Measurements from ENCODE around the gene BEAN1.

The BEAN1 gene

DNA sequence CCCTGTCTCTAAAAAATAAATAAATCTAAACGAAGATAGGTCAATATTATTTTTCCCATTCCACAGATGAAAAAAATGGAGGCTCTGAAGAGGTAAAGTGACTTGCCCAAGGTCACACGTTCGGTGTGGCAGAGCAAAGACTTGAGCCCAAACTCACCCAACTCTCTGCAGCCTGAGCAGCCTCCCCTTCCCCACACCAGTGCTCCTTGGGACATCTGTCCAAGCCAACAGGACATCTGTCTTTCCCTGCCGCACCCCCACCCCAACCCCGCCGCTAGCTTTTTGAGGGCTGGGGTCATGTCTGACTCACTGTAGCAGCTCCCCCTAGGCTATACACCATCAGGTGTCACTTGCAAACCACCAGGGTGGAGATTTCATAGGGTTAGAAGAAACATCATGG lies 5.2 kb upstream of the BEAN1 start:
- DNase-seq: no peak

DNA sequence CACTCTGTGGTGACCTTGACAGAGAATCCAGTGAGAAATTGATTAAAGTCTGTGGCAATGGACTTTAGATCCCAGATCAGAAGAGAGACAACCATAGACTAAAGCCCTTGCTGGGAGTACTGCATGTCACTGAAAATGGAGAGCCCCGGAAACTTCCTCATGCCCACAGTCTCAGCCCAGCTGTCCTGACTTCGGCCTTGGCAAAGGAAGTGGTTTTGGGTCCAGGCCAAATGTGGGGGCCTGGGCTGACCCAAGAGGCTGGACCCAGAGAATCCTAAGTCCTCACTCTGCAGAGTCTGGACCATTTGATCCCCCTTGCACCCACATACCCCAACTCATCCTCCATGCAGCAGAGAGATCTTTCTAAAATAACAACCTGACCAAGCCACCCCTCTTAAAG lies 4.7 kb upstream of the BEAN1 start:
- no peak for DNase-seq

DNA sequence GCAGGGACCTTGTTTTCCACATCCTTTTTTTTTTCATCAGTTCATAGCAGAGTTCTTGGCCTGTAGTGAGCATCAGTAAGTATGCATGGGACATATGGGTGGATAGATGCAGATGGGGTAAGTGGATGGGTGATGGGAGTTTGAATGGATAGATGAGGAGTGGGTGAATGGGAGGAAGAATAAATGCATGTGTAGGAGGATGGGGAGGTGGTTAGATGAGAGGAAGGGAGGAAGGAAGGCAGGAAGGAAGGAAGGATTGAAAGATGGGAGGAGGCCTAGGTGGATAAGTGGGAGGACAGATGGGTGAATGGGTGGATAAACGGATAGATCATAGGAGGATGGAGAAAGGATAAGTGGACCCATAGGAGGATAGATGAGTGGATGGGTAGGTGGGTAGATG lies 3.9 kb upstream of the BEAN1 start:
- DNase-seq: no peak

DNA sequence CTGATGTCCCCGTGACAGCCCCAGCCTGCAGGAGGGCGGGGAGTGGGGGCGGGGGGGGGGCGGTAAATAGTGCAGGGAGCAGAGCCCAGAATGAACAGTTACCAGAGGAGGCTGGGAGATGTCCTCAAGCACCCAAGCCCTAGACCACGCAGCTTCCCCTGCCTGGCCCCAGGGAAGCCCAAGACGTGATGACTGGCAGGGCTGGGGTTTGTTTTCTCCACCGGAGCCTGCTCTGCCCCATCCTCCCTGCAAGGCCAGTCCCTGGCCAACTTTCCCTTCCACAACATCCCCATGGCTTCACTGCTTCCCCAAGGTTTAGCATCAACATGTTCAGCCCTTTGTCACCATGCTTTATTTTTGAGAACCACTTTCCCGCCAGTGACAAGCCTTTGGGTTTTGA lies 1.4 kb upstream of the BEAN1 start:
- DNase-seq: no peak

DNA sequence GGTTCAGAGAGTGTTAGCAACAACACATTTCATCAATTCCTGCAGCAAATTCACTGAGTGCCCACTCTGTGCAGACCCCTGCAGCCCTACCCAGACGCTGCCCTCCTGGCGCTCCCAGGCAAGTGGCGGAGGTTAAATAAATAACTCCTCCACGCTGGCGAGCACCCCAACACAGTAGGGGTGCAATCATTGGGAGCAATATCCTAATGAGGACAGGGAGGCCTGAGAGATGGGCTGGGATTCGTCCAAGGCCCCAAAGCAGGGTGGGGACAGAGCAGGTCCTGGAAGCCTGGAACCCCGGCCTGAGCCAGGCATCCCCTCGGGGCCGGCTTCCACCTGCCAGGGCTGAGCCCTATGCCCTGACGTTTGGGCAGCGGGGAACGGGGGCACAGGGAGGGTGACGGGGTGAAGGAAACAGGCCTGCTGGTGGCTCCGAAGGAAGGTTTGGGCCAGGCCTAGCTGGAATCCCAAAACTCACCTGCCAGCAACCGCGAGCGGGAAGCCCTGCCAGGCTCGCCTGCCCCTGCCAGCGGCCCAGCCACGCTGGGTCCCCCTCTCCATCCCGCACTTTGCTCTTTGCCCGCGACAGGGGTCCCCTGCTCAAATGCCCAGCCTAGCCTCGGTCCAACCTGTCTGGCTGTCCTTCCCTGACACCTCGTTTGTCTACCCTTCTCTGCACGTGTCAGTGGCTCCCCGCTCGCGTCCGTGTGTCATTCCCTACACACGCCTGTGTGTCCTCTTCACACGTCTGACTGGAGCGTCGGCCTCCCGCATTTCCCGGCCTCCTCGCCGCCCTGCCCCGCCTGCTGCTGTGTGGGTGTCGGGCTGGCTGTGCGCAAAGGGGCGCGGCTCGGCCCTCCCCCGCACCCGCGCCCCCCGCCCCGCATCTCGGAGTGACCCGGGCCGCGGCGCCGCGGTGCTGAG lies 721 bp upstream of the BEAN1 start:
- no peak for DNase-seq

DNA sequence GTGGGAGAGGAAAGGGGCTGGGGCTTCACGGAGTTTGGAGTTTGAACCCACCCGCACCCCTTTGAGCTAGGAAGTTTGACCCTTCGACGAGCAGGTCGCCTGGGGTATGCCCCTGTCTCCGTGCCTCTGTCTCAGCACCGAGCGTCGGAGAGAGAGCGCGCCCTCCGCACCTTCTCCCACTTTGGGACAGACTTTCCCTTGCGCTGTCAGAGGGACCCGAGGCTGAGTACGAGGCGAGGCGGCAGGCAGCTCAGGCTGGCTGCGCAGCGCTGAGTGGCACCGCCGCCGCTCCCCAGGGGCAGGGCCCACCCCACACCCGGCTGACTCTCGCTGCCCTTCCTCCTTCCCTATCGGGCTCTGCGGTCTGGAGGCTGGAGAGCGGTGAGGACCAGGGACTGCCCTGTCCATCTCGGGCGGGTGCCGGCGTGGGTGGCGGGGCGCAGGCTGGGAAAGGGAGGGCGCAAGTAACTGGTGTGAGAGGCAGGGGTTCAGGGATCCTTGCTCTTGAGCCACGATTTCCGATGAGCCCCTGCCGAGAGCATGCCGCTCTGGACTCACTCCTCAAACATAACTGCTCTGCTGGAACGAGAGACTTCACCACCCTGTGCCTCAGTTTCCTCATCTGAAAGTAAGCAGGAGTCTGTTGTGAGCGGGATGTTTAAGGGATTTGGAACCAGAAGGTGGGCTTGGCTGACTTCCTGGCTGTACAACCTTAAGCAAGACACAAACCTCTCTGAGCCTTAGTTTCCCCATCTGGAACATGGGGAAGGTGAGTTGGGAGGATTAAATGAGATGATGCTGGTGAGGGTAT lies 981 bp downstream of the BEAN1 start:
- peak; percentile 32 for DNase-seq

DNA sequence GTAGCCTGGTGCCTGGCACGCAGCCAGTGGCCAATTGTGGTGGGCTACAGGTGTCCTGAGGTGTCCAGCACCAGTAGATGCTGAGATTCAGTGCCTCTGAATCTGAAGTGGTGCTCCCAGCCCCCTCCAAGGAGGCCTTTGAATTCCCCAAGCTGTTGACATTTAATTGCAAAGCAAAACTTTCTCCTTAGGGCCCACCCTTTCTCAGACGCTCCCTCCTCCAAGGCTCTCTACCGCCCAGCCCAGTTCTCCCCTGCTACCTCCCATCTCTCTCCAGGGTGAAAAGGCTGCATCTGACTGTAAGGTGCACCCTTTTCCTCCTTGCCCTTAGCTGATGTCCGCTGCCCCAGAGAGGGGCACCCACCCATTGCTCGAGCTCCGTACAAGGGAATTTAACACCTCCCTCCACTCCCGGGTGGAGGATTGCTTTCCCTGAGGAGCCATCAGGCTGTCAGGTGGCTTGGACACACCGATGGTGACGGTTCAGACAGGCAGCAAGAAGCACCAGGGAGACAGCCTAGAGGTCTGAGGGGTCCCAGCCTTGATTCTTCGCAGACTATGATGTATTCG lies 1.7 kb downstream of the BEAN1 start:
- DNase-seq: no peak

DNA sequence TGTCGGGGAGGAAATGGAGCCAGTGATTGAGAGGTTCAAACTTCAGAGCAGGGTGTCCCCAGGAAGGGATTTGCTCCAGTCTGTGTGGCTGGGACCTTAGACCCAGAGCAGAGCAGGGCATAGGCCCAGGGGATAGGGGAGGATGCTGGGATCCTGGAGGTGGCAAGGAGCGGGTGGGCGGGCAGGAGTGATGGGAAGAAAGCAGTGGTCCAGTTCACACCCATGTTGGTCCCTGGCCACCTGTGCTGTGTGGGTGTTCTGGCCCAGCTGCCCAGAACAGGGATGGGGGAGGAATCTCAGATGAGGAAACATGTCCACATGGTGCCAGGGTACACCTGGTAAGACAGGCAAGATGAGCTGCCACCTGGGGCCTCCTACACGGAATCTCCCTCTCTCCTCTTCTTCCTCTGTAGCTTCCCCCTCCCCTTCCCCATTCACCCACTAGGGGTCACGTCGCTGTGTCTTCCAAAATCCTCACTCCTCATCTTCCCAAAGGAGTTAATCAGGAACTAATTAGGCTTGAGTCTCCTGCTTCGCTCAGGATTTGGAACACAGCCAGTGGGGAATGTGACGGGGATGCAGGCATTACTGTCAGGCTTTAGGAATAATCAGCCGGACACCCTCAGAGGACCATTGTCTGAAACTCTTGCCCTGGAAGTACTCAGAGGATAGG lies 2.3 kb downstream of the BEAN1 start:
- DNase-seq: no peak

DNA sequence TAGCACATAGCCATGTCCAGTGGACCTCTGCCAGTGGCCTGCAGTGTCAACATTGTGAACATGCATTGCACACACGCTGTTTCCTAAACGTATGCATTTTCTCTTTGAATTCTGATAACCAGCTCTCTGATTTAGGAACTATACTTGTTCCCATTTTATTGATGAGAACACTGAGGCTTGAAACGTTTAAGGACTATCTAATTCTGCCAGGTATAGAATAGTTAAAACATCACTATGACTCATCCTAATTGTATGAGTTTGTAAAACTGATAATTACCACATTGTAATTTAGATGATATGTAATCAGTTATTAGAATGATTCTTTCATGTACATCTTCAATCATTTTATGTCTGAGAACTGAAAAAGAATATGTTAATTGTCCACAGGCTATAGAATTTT lies 3.1 kb downstream of the BEAN1 start:
- no peak for DNase-seq

DNA sequence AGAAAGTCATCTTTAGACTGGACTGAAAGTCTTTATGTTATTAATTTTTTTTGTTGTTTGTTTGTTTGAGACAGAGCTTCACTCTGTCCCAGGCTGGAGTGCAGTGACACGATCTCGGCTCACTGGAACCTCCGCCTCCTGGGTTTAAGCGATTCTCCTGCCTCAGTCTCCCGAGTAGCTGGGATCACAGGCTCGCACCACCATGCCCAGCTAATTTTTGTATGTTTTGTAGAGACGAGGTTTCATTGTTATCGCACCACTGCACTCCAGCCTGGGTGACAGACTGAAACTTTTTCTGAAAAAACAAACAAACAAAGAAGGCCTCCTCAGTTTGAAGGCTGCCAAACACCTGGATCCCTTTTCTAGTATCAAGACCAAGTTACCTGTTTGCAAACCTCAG lies 4.7 kb downstream of the BEAN1 start:
- no peak for DNase-seq

DNA sequence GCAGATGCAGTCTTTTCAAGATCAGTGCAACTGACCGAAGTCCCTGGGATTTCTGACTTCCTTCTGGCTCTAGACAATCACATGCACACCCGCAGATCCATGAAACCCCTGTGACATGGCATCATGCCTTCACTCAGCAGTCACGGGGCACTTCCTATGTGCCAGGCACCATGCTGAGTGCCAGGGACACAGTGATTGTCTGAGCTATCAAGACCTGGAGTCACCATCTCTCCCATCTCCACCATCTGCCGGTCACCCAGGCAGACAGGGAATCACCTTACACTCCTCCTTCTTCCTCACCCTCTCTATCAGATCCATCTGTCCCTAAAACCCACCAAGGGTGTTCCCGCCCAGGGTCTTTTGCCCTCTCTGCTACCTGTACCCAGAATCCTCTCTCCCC lies 5.3 kb downstream of the BEAN1 start:
- no peak for DNase-seq

DNA sequence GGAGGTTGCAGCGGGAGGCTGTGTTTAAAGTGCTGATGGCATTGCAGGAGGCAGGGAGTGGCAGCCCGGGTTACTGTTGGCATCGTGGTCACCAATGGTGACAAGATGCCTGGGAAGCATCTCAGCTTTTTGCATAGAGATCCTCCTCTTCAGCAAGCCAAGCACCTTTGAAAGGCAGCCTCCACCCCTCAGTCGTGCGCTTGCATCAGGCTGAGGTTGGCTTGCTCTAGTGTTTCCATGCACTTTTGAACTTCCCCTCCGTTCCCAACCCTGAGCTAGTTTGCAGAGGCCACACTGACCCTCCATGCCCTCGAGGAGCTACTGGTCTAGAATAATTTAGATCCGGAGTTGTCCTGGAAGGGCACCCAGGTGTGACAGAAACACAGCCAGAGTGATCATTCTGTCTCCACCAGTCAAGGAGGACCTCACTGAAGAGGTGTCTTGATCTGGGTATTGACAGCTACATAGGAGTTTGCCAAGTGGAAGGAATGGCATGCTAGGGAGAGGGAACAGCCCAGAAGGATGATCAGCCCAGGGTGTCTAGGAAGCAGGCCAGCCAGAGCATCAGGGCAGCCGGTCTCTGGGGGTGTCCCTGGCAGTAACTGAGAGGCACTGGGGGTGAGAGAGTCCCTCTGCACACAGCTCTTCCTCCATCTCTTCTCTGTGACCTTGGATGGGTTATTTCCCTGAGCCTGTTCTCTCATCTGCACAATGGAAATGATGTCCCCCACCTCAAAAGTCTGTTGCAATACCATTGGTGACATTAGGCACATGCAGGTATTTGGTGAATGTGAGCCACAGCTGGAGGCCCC lies 7.7 kb downstream of the BEAN1 start:
- no peak for DNase-seq

DNA sequence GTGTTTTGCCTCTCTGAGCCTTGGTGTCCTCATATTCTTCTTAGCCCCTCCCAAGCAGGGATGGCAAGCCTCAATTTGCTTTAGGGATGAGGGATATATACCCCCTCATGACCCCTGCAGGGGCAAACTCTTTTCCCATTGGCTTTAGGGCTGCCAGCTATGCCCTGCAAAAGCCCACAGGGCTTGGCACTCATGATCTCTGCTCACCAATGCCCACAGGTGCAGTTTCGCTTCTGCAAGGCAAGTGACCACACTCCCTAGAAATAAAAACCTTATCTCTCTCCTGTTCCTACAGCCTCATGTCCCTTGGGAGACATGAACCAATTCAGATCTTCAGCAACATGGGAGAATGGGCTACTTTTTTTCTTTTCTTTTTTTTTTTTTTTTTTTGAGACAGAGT lies 8.8 kb downstream of the BEAN1 start:
- no peak for DNase-seq

DNA sequence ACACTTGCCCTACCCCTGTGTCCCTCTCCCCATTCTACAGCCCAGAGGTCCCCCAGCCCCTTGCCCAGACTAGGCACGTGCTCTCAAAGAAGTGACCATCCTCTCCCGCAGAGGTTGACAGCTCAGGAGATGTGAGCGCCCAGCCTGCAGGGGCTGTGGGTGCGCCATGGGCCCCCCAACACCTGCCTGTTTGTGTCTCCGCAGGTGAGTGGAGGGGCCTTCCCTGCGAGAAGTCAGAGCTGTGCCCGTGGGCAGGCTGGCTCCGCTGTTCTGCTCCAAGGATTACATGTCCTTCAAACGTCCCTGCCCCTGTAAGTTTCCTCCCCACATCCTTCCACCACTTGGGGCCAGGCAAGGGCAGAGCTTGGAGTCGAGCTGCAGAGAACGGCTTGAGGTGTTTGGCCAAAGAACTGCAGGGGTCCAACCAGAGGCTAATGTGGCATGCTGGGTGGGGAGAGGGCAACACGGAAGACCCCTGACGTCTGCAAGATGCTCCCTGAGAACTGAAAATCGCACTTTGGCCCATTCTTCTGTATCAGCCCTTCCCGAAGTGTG lies 10.4 kb downstream of the BEAN1 start:
- DNase-seq: no peak

DNA sequence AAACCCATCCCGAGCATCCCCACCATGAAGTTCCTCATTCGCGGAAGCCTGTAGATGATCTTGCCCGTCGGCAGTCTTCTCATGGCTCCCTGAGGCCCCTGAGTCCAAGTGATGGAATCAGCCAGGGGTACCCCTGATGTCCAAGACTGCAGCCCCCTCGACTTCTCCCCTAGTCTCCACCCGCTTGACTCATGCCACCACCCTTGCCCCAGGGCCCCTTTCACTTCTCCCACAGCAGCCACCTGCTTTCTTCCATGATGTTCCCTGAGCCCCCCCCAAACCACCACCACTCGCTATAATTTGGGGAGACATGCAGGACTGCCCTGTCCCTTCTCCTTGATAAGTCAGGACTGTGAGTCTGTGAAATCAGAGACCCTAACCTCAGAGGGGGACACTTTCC lies 11.4 kb downstream of the BEAN1 start:
- no peak for DNase-seq

DNA sequence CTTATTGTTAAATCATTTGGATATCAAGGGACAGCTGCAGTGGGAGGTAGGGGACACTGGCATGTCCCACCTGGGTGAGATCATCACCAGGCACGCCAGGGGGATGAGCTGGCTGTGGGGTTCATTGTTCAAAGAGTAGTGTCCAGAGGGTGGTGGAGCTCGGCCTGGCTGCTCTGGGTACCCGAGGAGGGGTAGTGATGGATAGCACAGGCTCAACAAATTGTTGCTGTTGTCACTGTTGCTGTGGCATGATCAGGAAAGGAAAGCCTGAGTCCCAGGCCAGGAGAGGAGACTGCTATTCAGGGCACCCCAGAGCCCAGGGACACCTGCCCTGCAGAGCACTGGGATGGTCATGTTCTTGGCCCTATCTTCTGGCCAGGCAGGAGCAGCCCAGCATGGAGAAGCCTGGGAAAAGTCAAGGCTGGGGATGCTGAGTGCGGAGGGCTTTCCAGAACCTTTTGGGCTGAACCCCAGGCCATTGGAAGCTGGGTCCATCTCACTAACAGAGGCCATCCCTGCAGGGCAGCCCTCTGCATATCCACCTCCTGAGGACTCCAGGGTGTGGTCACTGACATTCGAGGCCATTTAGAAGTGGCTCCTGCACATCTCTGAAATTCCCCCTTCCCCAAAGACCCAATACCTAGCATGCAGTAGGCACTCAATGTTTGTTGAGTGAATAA lies 12.1 kb downstream of the BEAN1 start:
- DNase-seq: no peak

DNA sequence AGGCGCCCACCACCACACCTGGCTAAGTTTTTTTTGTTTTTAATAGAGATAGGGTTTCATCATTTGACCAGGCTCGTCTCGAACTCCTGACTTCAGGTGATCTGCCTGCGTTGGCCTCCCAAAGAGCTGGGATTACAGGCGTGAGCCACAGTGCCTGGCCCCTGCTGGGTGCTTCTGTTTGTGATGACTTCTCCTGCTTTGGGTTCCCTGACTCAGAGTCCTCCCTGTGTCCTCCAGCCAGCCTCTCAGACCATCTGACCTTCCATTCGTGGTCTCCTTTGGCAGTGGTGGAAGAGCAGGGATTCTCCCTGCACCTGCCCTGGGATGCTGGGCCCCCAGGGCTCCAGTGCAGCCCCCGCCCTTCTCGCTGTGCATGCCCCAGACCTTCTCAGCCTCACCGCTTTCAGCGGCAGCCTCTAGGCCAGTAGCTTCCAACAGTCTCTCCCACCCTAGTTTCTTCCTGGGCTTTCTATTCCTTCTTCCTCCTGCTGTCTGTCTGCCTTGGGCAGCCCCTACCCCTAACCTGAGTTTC lies 13.2 kb downstream of the BEAN1 start:
- no peak for DNase-seq

DNA sequence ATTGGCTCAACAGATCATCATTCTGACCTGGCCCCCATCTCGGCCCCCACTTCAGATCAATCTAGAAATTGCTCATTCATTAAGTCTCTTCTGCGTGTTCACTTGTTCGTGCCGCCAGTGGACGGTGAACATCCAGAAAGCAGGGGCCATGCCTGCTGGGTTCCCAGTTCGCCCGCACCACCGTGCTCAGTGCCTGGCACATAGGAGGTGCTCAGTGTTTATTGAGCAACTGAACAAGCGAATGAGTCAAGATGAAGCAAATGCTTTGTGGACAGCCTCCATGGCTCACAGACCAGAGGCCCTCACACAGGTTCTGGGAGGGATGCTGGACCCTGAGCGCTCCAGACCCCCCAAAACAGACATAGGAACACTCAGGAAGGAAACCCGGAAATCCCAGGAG lies 13.9 kb downstream of the BEAN1 start:
- DNase-seq: no peak

DNA sequence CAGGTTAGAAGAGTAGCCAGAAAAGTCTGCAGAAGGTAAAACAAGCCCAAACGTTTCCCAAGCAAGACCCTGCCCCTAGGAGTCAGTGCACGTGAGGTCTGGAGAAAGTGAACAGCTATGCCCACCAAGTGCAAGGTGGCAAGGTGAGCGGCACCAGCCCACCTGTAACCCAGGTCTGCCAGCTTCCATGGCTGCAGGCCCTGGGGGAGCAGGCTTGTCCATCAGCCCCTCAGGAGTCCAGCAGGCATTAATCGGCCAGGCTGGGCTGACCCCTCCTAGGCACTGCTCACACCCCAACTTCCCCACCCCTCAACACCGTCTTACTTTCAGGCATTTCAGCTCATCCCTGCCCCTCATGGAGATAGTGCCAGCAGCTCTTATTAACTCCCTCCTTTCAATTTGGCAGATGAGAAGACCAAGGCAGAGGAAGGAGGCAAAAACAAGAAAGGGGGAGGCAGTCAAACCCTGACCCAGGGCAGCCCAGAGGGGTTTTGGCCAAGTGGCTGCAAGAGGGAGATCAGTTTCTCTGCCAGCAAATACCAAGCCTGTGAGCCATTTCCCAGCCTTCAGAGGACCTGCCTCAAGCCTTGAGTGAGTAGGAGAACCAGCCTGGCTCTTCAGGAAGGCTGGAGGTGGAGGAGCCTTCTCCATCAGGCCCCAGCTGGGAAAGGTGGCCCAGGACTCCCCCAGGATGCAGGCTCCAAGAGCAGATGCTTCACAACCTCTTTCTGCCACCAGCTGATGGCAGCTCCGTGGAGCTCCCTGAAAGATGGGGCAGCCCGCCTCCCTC lies 14.7 kb downstream of the BEAN1 start:
- no peak for DNase-seq

DNA sequence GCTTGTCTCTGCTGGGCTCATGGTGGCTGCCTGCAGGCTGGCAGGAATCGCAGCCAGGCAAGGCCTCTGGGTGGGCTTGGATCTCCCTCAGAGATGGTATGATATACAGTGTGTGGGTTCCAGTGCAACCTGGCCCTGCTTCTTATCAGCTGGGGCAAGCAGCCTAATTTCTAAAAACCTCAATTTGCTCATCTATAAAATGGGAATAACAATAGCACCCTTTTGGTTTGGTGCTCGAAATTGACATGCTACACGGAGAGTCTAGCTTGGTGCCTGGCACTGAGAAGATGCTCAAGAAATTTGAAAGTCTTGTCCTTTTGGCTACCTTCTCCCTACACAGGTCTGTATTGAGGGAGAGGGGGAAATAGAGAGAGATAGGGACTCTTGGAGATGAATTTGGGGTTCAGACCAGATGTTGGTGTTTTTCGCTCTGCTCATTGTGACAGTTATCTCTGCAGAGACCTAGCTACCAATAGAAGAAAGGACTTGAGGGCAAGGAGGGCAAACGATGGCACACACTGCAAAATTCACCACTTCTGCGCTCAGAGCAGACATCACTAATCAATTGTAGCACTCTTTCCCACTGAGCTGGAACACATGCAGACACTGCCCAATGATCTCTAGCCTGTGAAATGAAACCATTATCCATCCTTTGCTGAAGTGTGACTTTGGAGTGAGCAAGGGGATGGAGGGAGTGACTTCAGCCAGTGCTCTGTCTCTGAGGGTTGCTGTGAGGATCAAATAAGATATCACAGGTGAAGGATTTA lies 15.6 kb downstream of the BEAN1 start:
- no peak for DNase-seq

Measured in hematopoietic multipotent progenitor cell treated with erythropoietin and hydrocortisone succinate and interleukin-3 and kit ligand, for 4 days (in vitro differentiated cells).